Stimulated activated CD8-positive, alpha-beta memory T cell treated with anti-CD3 and anti-CD28 coated beads, Interleukin-7, amount 100 ng/mL, for 4 hours (primary cell): ENCODE data around the gene TMEM25.
"Not testable (repeated sequence)": the region's sequence is repeated elsewhere in the genome, so short reads cannot be mapped to it uniquely, and the experiment has no call there.

ENCODE experiments used
- DNase-seq, 2 donors: peaks; one replicate each; pipeline ENCODE4 v3.0.0-alpha.2; 2020; ENCODE audit warnings: low read depth in 2 of 2

The TMEM25 gene

GRCh38 chr11:118530683-118531596 is at the start of gene TMEM25:
TMEM25 (plus strand) TSS chr11:118531192; CDS start chr11:118531802, 610 bp downstream.
- peak; percentile 38 to 70 for DNase-seq

GRCh38 chr11:118481238-118481637 is 49.8 kb upstream of the TMEM25 start:
- DNase-seq: not testable (repeated sequence)

GRCh38 chr11:118484405-118484804 is 46.6 kb upstream of the TMEM25 start:
- DNase-seq: no peak

- no peak for DNase-seq
These were observed 45.7 kb upstream of the TMEM25 start for GRCh38 chr11:118485273-118485672.

GRCh38 chr11:118488480-118489109 is 42.4 kb upstream of the TMEM25 start:
- DNase-seq: peak; percentile 55 to 61

GRCh38 chr11:118491041-118491440 is 40.0 kb upstream of the TMEM25 start:
- no peak for DNase-seq

GRCh38 chr11:118497831-118498230 is 33.2 kb upstream of the TMEM25 start:
- no peak for DNase-seq

GRCh38 chr11:118503216-118503615 is 27.8 kb upstream of the TMEM25 start:
- no peak for DNase-seq

GRCh38 chr11:118511601-118512000 is 19.4 kb upstream of the TMEM25 start:
- DNase-seq: no peak

GRCh38 chr11:118514103-118514502 is 16.9 kb upstream of the TMEM25 start:
- DNase-seq: no peak

GRCh38 chr11:118519549-118519948 is 11.4 kb upstream of the TMEM25 start:
- DNase-seq: no peak

- DNase-seq: no peak
These were observed 9.1 kb upstream of the TMEM25 start for GRCh38 chr11:118521892-118522311.

- DNase-seq: no peak
These were observed 8.4 kb upstream of the TMEM25 start for GRCh38 chr11:118522571-118523072.

- no peak for DNase-seq
These were observed 6.6 kb upstream of the TMEM25 start for GRCh38 chr11:118524356-118524755.

GRCh38 chr11:118524757-118525470 is 6.1 kb upstream of the TMEM25 start:
- no peak for DNase-seq

GRCh38 chr11:118526688-118527087 is 4.3 kb upstream of the TMEM25 start:
- no peak for DNase-seq

GRCh38 chr11:118527109-118527508 is 3.9 kb upstream of the TMEM25 start, which contains the start of gene TTC36:
TTC36 (plus strand) TSS chr11:118527474; CDS start chr11:118527495, 21 bp downstream.
- no peak for DNase-seq

GRCh38 chr11:118528511-118528910 is 2.5 kb upstream of the TMEM25 start:
- no peak for DNase-seq

GRCh38 chr11:118529584-118530175 is 1.3 kb upstream of the TMEM25 start:
- no peak for DNase-seq

- no peak for DNase-seq
These were observed 761 bp upstream of the TMEM25 start for GRCh38 chr11:118530180-118530682.

GRCh38 chr11:118531597-118532084 is 649 bp downstream of the TMEM25 start:
- no peak for DNase-seq
